Adipocyte (in vitro differentiated cells): ENCODE measurements around the gene PTPRG.

ENCODE experiments used
- DNase-seq: peaks from one replicate; pipeline ENCODE4 v3.0.0-alpha.2; 2015; ENCODE audit warnings: low read depth
- H3K27me3 ChIP-seq: replicated peaks from 2 replicates; pipeline ENCODE4 v1.7.0; 2013; ENCODE audit warnings: mild to moderate bottlenecking, low read length, moderate library complexity; ENCODE audit not compliant: control insufficient read depth, insufficient read depth
- H3K36me3 ChIP-seq: 2 replicates; pipeline ENCODE4 v1.7.0; 2013; ENCODE audit warnings: low read length, mild to moderate bottlenecking, moderate library complexity; ENCODE audit not compliant: control insufficient read depth, insufficient read depth, severe bottlenecking
- H3K4me1 ChIP-seq: 2 replicates; pipeline ENCODE4 v1.7.0; 2013; ENCODE audit warnings: mild to moderate bottlenecking, low read length, moderate library complexity; ENCODE audit not compliant: control insufficient read depth, insufficient read depth
- H3K4me3 ChIP-seq: 2 replicates; pipeline ENCODE4 v1.7.0; 2013; ENCODE audit warnings: mild to moderate bottlenecking, low read length, moderate library complexity
- H3K9ac ChIP-seq: 2 replicates; pipeline ENCODE4 v1.7.0; 2013; ENCODE audit warnings: mild to moderate bottlenecking, low read length, moderate library complexity
- H3K9me3 ChIP-seq: 2 replicates; pipeline ENCODE4 v1.7.0; 2013; ENCODE audit warnings: mild to moderate bottlenecking, low read length, moderate library complexity; ENCODE audit not compliant: control insufficient read depth

The PTPRG gene

GRCh38 chr3:61679026-61679425 is 117.7 kb downstream of the PTPRG start:
- no peak overlapping the region for H3K4me3 ChIP-seq
- H3K36me3 ChIP-seq = no peaks in the 10 kb centered on the region
- peaks cover 16% of the 10 kb centered on the region for H3K4me1 ChIP-seq
- H3K9ac ChIP-seq = no peak overlapping the region
- no peak for DNase-seq
- no peaks in the 10 kb centered on the region for H3K9me3 ChIP-seq
- no peaks in the 10 kb centered on the region for H3K27me3 ChIP-seq

- Histone ChIP-seq H3K4me3 (no peak overlapping the region), H3K4me1 (peaks cover 18% of the 10 kb centered on the region), H3K36me3 (no peaks in the 10 kb centered on the region)
These were observed 119.2 kb downstream of the PTPRG start for GRCh38 chr3:61680617-61681016.

GRCh38 chr3:61681636-61682035 is 120.3 kb downstream of the PTPRG start:
- no peaks in the 10 kb centered on the region for H3K36me3 ChIP-seq
- H3K4me3 ChIP-seq = no peak overlapping the region
- no peak for DNase-seq
- no peaks in the 10 kb centered on the region for H3K27me3 ChIP-seq
- no peak overlapping the region for H3K9ac ChIP-seq
- H3K4me1 ChIP-seq = peaks cover 18% of the 10 kb centered on the region
- H3K9me3 ChIP-seq = no peaks in the 10 kb centered on the region

More at GRCh38 chr3:61680617-61681016, 119.2 kb downstream of the PTPRG start:
- DNase-seq = no peak
- Histone ChIP-seq H3K27me3 (no peaks in the 10 kb centered on the region), H3K9ac (no peak overlapping the region), H3K9me3 (no peaks in the 10 kb centered on the region)

GRCh38 chr3:61682671-61683548 is 121.5 kb downstream of the PTPRG start:
- Histone ChIP-seq H3K4me1 (peaks cover 18% of the 10 kb centered on the region), H3K36me3 (no peaks in the 10 kb centered on the region), H3K27me3 (no peaks in the 10 kb centered on the region), H3K9me3 (no peaks in the 10 kb centered on the region), H3K9ac (no peak overlapping the region), H3K4me3 (no peak overlapping the region)
- DNase-seq = peak; percentile 85

- H3K36me3 ChIP-seq = no peaks in the 10 kb centered on the region
- H3K9me3 ChIP-seq = no peaks in the 10 kb centered on the region
- no peaks in the 10 kb centered on the region for H3K27me3 ChIP-seq
- H3K4me3 ChIP-seq = no peak overlapping the region
- H3K9ac ChIP-seq = no peak overlapping the region
- peaks cover 18% of the 10 kb centered on the region for H3K4me1 ChIP-seq
- DNase-seq = no peak
These were observed 122.3 kb downstream of the PTPRG start for GRCh38 chr3:61683549-61684236.

GRCh38 chr3:61684386-61684785 is 123.0 kb downstream of the PTPRG start:
- peaks cover 18% of the 10 kb centered on the region for H3K4me1 ChIP-seq
- H3K36me3 ChIP-seq = no peaks in the 10 kb centered on the region
- no peak overlapping the region for H3K4me3 ChIP-seq
- no peak overlapping the region for H3K9ac ChIP-seq
- H3K27me3 ChIP-seq = no peaks in the 10 kb centered on the region
- no peaks in the 10 kb centered on the region for H3K9me3 ChIP-seq
- DNase-seq = peak; percentile 80

GRCh38 chr3:61685755-61686154 is 124.4 kb downstream of the PTPRG start:
- H3K36me3 ChIP-seq = peaks cover 9% of the 10 kb centered on the region
- DNase-seq = no peak
- H3K4me3 ChIP-seq = no peak overlapping the region
- no peaks in the 10 kb centered on the region for H3K27me3 ChIP-seq
- H3K4me1 ChIP-seq = peaks cover 18% of the 10 kb centered on the region
- no peak overlapping the region for H3K9ac ChIP-seq
- no peaks in the 10 kb centered on the region for H3K9me3 ChIP-seq

- Histone ChIP-seq H3K9ac (no peak overlapping the region), H3K4me1 (peaks cover 18% of the 10 kb centered on the region), H3K9me3 (no peaks in the 10 kb centered on the region), H3K4me3 (no peak overlapping the region), H3K27me3 (no peaks in the 10 kb centered on the region), H3K36me3 (peaks cover 14% of the 10 kb centered on the region)
- DNase-seq = no peak
These were observed 124.9 kb downstream of the PTPRG start for GRCh38 chr3:61686228-61686648.

GRCh38 chr3:61687206-61687605 is 125.8 kb downstream of the PTPRG start:
- DNase-seq = no peak
- Histone ChIP-seq H3K36me3 (peaks cover 15% of the 10 kb centered on the region), H3K9me3 (no peaks in the 10 kb centered on the region), H3K9ac (no peak overlapping the region), H3K4me1 (peaks cover 18% of the 10 kb centered on the region), H3K27me3 (no peaks in the 10 kb centered on the region), H3K4me3 (no peak overlapping the region)

GRCh38 chr3:61687663-61688306 is 126.4 kb downstream of the PTPRG start:
- H3K9ac ChIP-seq = no peak overlapping the region
- H3K27me3 ChIP-seq = no peaks in the 10 kb centered on the region
- DNase-seq = no peak
- no peak overlapping the region for H3K4me3 ChIP-seq
- peaks cover 15% of the 10 kb centered on the region for H3K36me3 ChIP-seq
- H3K9me3 ChIP-seq = no peaks in the 10 kb centered on the region
- H3K4me1 ChIP-seq = peaks cover 14% of the 10 kb centered on the region

- Histone ChIP-seq H3K4me1 (peaks cover 7% of the 10 kb centered on the region), H3K4me3 (no peak overlapping the region)
These were observed 127.1 kb downstream of the PTPRG start for GRCh38 chr3:61688307-61688984.

More at GRCh38 chr3:61688307-61688984, 127.1 kb downstream of the PTPRG start:
- Histone ChIP-seq H3K27me3 (no peaks in the 10 kb centered on the region), H3K9me3 (no peaks in the 10 kb centered on the region), H3K9ac (no peak overlapping the region), H3K36me3 (peaks cover 15% of the 10 kb centered on the region)
- no peak for DNase-seq
